Keratinocyte (primary cell): Measurements from ENCODE around the gene PKNOX2. TPM values are rescaled to one million over a fixed set of nuclear protein-coding genes. Genes with fewer than 3 reads are reported as not detected.

ENCODE experiments used
- DNase-seq: peaks from one replicate; pipeline ENCODE4 v3.0.0-alpha.2; 2011; ENCODE audit warnings: low read depth, missing footprints, low spot score
- FAIRE-seq: peaks from 2 replicates; lab custom pipeline; 2011; peaks lifted over from hg19 to GRCh38; lab: Jason Lieb, UNC
- H2AFZ ChIP-seq: 2 replicates; pipeline ENCODE4 v1.6.0; 2012; ENCODE audit warnings: low read length, control low read depth, inconsistent platforms; ENCODE audit not compliant: control insufficient read depth
- H3K27ac ChIP-seq: 2 replicates; pipeline ENCODE4 v1.5.1; 2011; ENCODE audit warnings: low read length; ENCODE audit not compliant: control insufficient read depth, insufficient read depth
- H3K27me3 ChIP-seq: 3 replicates; pipeline ENCODE4 v1.6.0; 2011; ENCODE audit warnings: low read length; ENCODE audit not compliant: control insufficient read depth, insufficient read depth; ENCODE audit errors: extremely low read depth
- H3K36me3 ChIP-seq, 2 experiments: 2 replicates in 1 of 2; 3 replicates in 1 of 2; pipeline ENCODE4 v1.5.1; 2011; ENCODE audit warnings: low read length in 2 of 2, mild to moderate bottlenecking in 1 of 2; ENCODE audit not compliant: control insufficient read depth in 2 of 2, insufficient read depth in 2 of 2; ENCODE audit errors: extremely low read depth in 1 of 2
- H3K4me1 ChIP-seq: 3 replicates; pipeline ENCODE4 v1.5.1; 2011; ENCODE audit warnings: low read length; ENCODE audit not compliant: control insufficient read depth, insufficient read depth; ENCODE audit errors: extremely low read depth
- H3K4me2 ChIP-seq: 3 replicates; pipeline ENCODE4 v1.6.0; 2011; ENCODE audit warnings: low read depth, low read length; ENCODE audit not compliant: control insufficient read depth, insufficient read depth; ENCODE audit errors: extremely low read depth
- H3K4me3 ChIP-seq, 3 experiments: fragments of 200-600 bp in 1 of 3; sonication (generic) in 1 of 3; 2 replicates in 2 of 3; 3 replicates in 1 of 3; pipeline ENCODE4 v1.5.1; 2011 to 2016; ENCODE audit warnings: low read length in 3 of 3, mild to moderate bottlenecking in 3 of 3, control low read depth in 2 of 3, inconsistent platforms in 1 of 3, low read depth in 1 of 3, mixed read lengths in 1 of 3, mixed run types in 1 of 3, moderate library complexity in 1 of 3; ENCODE audit not compliant: control insufficient read depth in 2 of 3, insufficient read depth in 2 of 3; ENCODE audit errors: extremely low read depth in 1 of 3
- H3K79me2 ChIP-seq: 2 replicates; pipeline ENCODE4 v1.6.0; 2012; ENCODE audit warnings: low read length; ENCODE audit not compliant: control insufficient read depth, insufficient read depth
- H3K9ac ChIP-seq: 3 replicates; pipeline ENCODE4 v1.6.0; 2011; ENCODE audit warnings: low read length; ENCODE audit not compliant: control insufficient read depth, insufficient read depth; ENCODE audit errors: extremely low read depth
- H3K9me1 ChIP-seq: 3 replicates; pipeline ENCODE4 v1.6.0; 2011; ENCODE audit warnings: low read length; ENCODE audit not compliant: control insufficient read depth, insufficient read depth; ENCODE audit errors: extremely low read depth
- H3K9me3 ChIP-seq: 2 replicates; pipeline ENCODE4 v1.5.1; 2012; ENCODE audit warnings: low read depth, low read length; ENCODE audit not compliant: control insufficient read depth
- H4K20me1 ChIP-seq: 3 replicates; pipeline ENCODE4 v1.6.0; 2011; ENCODE audit warnings: low read length; ENCODE audit not compliant: control insufficient read depth, insufficient read depth; ENCODE audit errors: extremely low read depth
- CTCF ChIP-seq, 3 experiments: IDR thresholded peaks in 1 of 3; conservative IDR thresholded peaks in 1 of 3; optimal IDR thresholded peaks in 1 of 3; 2 replicates in 2 of 3; 3 replicates in 1 of 3; pipeline versions ENCODE3 to v1.5.1; 2011; ENCODE audit warnings: low read length in 3 of 3, mild to moderate bottlenecking in 3 of 3, moderate library complexity in 2 of 3, control low read depth in 1 of 3, inconsistent platforms in 1 of 3; ENCODE audit not compliant: insufficient read depth in 2 of 3; ENCODE audit errors: extremely low read depth in 1 of 3
- EZH2 ChIP-seq: IDR thresholded peaks from one replicate; pipeline ENCODE4 v1.6.1; 2012; ENCODE audit warnings: inconsistent platforms, mild to moderate bottlenecking, low read length, moderate library complexity
- dilution Hi-C: fragments of 300-500 bp; cut with MboI; formaldehyde crosslinking; loops from one replicate; pipeline ENCODE4 v1.7.0; 2020; ENCODE audit warnings: low sequenced_read_pairs; ENCODE audit not compliant: extremely low pct_ligation_motif_present
- polyA plus RNA-seq, 5 experiments: library from polyadenylated mRNA; depleted of rRNA in 3 of 5; stranded (reverse) in 3 of 5; stranded (forward) in 1 of 5; unstranded in 1 of 5; fragments of >200 nt; gene quantifications; 1 replicate in 1 of 5; 2 replicates in 3 of 5; 3 replicates in 1 of 5; pipeline versions ENCODE4 v1.2.1 to v1.2.3, GENCODE V29; 2011 to 2012; ENCODE audit warnings: missing spikeins in 2 of 5, low read depth in 1 of 5, low replicate concordance in 1 of 5

PKNOX2 gene
- polyA plus RNA-seq, 1 donor (not counting 4 experiments of a cell fraction or from before 2014, with no cell fraction given) = 0.05 TPM

GRCh38 chr11:125443767-125444311, 279.3 kb downstream of the PKNOX2 start:
- Histone ChIP-seq H3K27ac (no peak overlapping the region), H3K36me3 (peaks cover 13 to 29% of the 10 kb centered on the region in 2 experiments), H3K9me1 (no peaks in the 10 kb centered on the region), H3K27me3 (no peaks in the 10 kb centered on the region), H3K4me2 (no peak overlapping the region), H2AFZ (no peak overlapping the region), H4K20me1 (no peaks in the 10 kb centered on the region), H3K4me1 (peaks cover 14% of the 10 kb centered on the region), H3K9me3 (no peaks in the 10 kb centered on the region), H3K9ac (no peak overlapping the region), H3K79me2 (no peaks in the 10 kb centered on the region), H3K4me3 (no peak overlapping the region)
- no peak for TF ChIP-seq CTCF (optimal IDR thresholded peaks at IDR 0.05 in 1 of 3, IDR thresholded peaks at IDR 0.05 in 1 of 3, conservative IDR thresholded peaks at IDR 0.05 in 1 of 3; ENCODE audit: extremely low read depth in 1 of 3, insufficient read depth in 2 of 3, low read length in 3 of 3)
- dilution Hi-C loops = no loop called here
- DNase-seq (no peak), FAIRE-seq (no peak)

GRCh38 chr11:125445731-125446130, 281.2 kb downstream of the PKNOX2 start:
- Histone ChIP-seq H3K27me3 (no peaks in the 10 kb centered on the region), H3K9me1 (no peaks in the 10 kb centered on the region), H2AFZ (no peak overlapping the region), H3K79me2 (no peaks in the 10 kb centered on the region), H3K4me1 (peaks cover 14% of the 10 kb centered on the region), H3K9me3 (no peaks in the 10 kb centered on the region), H3K4me3 (no peak overlapping the region), H4K20me1 (no peaks in the 10 kb centered on the region), H3K9ac (no peak overlapping the region), H3K4me2 (no peak overlapping the region), H3K36me3 (peaks cover 13 to 29% of the 10 kb centered on the region in 2 experiments), H3K27ac (no peak overlapping the region)
- TF ChIP-seq EZH2 = no peak
- DNase-seq = no peak
- dilution Hi-C loops = no loop called here
- FAIRE-seq = no peak

- Histone ChIP-seq H3K9me3 (no peaks in the 10 kb centered on the region), H3K27ac (no peak overlapping the region), H3K9ac (no peak overlapping the region), H3K4me3 (no peak overlapping the region), H3K36me3 (peaks cover 13 to 29% of the 10 kb centered on the region in 2 experiments), H2AFZ (no peak overlapping the region), H3K79me2 (no peaks in the 10 kb centered on the region), H3K27me3 (no peaks in the 10 kb centered on the region), H3K9me1 (no peaks in the 10 kb centered on the region), H4K20me1 (no peaks in the 10 kb centered on the region), H3K4me1 (peaks cover 14% of the 10 kb centered on the region), H3K4me2 (no peak overlapping the region)
- dilution Hi-C loops = no loop called here
- no peak for DNase-seq
- TF ChIP-seq EZH2 (no peak), CTCF (optimal IDR thresholded peaks at IDR 0.05 in 1 of 3, IDR thresholded peaks at IDR 0.05 in 1 of 3, conservative IDR thresholded peaks at IDR 0.05 in 1 of 3; ENCODE audit: extremely low read depth in 1 of 3, insufficient read depth in 2 of 3, low read length in 3 of 3) (no peak)
- no peak for FAIRE-seq
Observed at GRCh38 chr11:125446279-125446678, 281.7 kb downstream of the PKNOX2 start.
